K562 treated with DMSO at 1 percent for 12 hours (cell line): ENCODE measurements around the gene SCART1. TPM values are rescaled to one million over a fixed set of nuclear protein-coding genes. Genes with fewer than 3 reads are reported as not detected.

Source experiments
- total RNA-seq: library from RNA; unstranded; fragments of 300-600 nt; gene quantifications from 2 replicates; pipeline ENCODE4 v1.2.3, GENCODE V29; 2022; ENCODE audit not compliant: insufficient read depth

Gene SCART1
- 2.0 and 5.6 TPM in 2 replicates for total RNA-seq

DNA sequence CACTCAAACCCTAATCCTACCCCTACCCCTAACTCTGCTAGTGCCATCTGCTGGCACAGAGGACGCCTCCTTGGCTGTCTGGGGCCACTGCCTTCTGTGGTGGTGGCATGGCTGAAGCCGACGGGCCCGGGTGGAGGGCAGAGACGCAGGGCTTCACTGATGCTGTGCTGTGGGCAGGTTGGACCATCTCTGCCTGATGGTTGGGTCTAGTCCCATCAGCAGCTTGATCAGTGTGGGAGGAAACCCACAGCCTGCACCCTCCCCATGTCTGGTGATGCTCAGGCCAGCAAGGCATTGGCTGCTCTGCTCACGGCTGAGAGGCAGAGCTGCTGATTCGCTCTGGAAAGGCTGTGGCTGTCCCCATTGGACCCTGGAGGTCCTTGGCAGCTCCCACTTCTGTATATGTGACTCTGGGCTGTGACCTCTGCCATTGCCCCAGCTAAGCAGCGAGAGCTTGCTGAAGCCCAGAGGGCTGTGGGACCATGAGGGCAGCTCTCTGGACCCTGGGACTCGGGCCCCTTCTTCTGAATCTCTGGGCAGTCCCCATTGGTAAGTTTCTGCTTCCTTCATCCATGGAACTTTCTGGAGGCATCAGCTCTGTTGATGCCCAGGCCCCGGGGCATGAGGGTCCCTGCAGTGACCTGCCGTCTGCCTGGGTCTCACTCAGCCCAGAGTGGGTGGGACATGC lies at the start of gene SCART1:
Gene SCART1 (plus strand): TSS at position 430 of the 688 bp plus-strand sequence. CDS start 53 bp downstream, at position 483.

DNA sequence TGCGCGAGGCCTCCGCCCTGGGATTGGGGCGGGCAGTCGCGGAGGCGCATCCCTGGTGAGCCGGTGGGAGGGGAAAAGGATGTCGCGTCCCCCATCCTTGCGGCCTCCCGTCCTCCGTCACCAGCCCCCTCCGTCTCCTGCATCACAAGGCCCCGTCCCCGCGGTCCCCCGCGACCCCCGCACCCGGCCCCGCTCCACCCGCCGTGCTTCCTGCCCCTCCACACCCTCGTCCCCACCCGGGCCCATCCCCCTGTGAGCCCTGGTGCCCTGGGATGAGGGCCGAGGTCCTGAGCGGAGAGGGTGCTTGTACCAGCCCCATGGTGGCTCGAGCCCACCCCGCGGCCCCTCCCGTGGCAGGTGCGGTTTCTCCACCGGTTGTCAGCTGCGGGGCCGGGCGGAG lies 29.1 kb upstream of the SCART1 start, which contains the start of gene SPRN:
Gene SPRN (minus strand): TSS at position 25 of the 400 bp plus-strand sequence. CDS start 944 bp downstream, outside the sequence.

Other genes starting within 250 kb of the SCART1 start
- not detected in 2 replicates for gene UTF1, start 223.7 kb upstream of the SCART1 start, total RNA-seq
- gene VENTX, start 216.1 kb upstream of the SCART1 start, total RNA-seq: 0.27 and 0.68 TPM in 2 replicates
- gene ADAM8, start 177.1 kb upstream of the SCART1 start, total RNA-seq: 3.5 and 5.1 TPM in 2 replicates
- gene TUBGCP2, start 145.1 kb upstream of the SCART1 start, total RNA-seq: 24.0 and 45.6 TPM in 2 replicates
- 48.4 and 51.7 TPM in 2 replicates for gene ZNF511, start 145.0 kb upstream of the SCART1 start, total RNA-seq
- not detected in 2 replicates for gene CALY, start 117.0 kb upstream of the SCART1 start, total RNA-seq
- gene PRAP1, start 106.6 kb upstream of the SCART1 start, total RNA-seq: not detected in 2 replicates
- gene FUOM, start 95.9 kb upstream of the SCART1 start, total RNA-seq: 15.8 and 25.6 TPM in 2 replicates
- 83.9 and 92.5 TPM in 2 replicates for gene ECHS1, start 80.6 kb upstream of the SCART1 start, total RNA-seq
- 5.8 and 6.5 TPM in 2 replicates for gene PAOX, start 74.7 kb upstream of the SCART1 start, total RNA-seq
- 24.9 and 27.5 TPM in 2 replicates for gene MTG1, start 59.8 kb upstream of the SCART1 start, total RNA-seq
- gene SPRN, start 29.3 kb upstream of the SCART1 start, total RNA-seq: 0.68 and 2.4 TPM in 2 replicates
- 0.41 and 1.5 TPM in 2 replicates for gene CYP2E1, start 73.4 kb downstream of the SCART1 start, total RNA-seq
- gene SYCE1, start 111.6 kb downstream of the SCART1 start, total RNA-seq: not detected in 2 replicates
- gene FRG2B, start 172.8 kb downstream of the SCART1 start, total RNA-seq: 0.40 TPM in 1 of 2 replicates, not detected in the other